Posterior cingulate gyrus (tissue), 11 donors: ENCODE data around the gene POLR2C.
A peak's percentile ranks its signal among the peaks of the same experiment; 100 is the strongest.
"Not testable (repeated sequence)": the region's sequence is repeated elsewhere in the genome, so short reads cannot be mapped to it uniquely, and the experiment has no call there.

ENCODE experiments used
- DNase-seq, 10 donors: peaks; one replicate each; pipeline versions ENCODE4 v3.0.0 to v3.0.0-alpha.2; 2020 to 2021; ENCODE audit warnings: mixed read lengths in 3 of 10
- intact Hi-C: fragments of 100-400 bp; cut with DNase I; formaldehyde crosslinking; loops from one replicate; pipeline ENCODE4 v1.15.1; 2023

POLR2C gene

DNA sequence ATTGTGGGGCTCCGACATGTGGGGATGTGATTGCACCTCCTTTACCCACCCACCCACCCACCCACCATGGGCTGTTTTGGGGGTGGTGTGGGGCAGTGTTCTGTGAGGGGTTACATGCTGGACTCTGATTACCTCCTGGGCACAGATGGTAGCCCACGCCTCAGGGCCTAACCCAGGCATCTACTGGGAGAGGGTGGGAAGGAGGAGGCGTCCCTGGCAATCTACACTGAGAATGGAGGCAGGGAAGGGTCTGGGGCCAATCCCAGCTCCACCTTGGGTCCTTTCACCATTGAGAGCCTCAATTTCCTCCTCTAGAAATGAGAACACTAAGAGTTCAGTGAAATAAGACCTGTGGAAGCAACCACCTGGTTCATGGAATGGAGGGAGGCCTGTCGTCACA is 35.6 kb downstream of the POLR2C start:
- intact Hi-C loops: no loop called here
- DNase-seq: peak in 3 of 10 donors; percentile 3 to 51 (median 30)

DNA sequence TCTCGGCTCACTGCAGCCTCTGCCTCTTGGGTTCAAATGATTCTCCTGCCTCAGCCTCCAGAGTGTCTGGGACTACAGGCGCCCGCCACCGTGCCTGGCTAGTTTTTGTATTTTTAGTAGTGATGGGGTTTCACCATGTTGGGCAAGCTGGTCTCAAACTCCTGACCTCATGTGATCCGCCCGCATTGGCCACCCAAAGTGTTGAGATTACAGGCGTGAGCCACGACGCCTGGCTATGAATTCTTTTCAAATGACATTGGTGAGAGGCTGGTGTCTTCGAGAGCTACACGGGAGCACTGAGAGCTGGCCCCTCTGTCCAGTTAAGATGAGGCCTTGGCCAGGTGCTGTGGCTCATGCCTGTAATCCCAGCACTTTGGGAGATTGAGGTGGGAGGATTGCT is 37.5 kb downstream of the POLR2C start:
- intact Hi-C loops: not testable (repeated sequence)
- peak in 3 of 10 donors; percentile 33 to 66 (median 44) for DNase-seq

DNA sequence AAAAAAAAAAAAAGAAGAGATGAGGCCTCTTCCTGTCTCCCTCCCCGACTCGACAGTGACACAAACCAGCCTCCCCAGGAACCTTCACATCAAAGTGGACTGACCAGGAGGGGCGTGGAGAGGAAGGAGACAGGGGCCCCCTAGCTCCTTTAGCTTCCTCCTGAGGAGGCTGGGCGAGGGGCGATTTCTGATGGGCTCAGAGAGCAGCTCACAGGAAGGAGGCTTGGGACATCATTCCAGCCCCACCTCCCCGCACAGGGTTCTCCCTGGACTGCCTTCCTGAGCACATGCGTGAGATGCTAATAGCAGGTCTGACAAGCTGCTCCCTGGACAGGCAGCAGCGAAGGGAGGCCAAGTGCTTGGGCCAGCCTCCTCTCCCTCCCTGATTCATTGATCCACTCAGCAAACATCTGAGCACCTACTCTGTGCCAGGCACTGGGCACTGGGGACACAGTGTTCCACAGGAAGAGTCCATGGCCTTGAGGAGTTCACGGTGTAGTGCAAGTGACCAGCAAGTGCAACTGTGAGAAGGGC is 38.2 kb downstream of the POLR2C start:
- DNase-seq: peak in 4 of 10 donors; percentile 19 to 72 (median 50)
- intact Hi-C loops: no loop called here

DNA sequence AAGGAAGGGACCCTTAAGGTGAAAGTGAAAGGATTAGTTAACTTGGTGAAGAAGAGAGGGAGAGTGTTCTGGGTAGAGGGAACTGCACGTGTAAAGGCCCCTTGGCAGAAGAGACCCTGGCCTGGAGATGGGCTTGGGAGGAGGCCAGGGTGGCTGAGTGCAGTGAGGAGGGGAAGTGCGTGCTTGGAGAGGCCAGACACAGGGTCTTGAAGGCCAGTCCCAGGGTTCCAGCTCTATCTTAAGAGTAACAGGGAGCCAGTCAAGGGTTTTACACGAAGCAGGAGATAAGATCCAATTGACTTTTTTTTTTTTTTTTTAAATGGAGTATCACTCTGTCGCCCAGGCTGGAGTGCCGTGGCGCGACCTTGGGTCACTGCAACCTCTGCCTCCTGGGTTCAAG is 39.0 kb downstream of the POLR2C start:
- intact Hi-C loops: no loop called here
- peak in 3 of 10 donors; percentile 18 to 47 (median 33) for DNase-seq

- intact Hi-C loops: no loop called here
- DNase-seq: peak in 3 of 10 donors; percentile 2 to 39 (median 29)
Measured at GRCh38 chr16:57502048-57502775, 39.7 kb downstream of the POLR2C start.

DNA sequence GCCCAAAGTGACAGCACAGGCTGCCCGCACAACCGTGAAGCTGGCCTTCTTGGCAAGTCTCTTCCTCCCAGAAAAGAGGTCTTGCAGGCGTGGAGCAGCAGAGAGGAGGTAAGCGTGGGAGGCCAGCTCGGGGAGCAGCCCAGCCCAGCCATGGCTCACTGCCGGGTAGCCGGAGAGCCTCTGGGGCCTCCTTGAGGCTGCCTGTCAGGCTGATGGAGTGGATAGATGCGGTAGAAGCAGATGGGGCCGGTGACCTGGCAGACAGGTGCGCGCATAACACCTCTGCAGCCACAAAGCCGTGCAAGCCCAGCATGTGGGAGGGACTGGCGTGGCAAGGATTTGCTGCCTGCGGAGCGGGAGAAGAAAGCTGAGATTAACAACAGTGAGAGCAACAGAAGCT is 40.9 kb downstream of the POLR2C start:
- DNase-seq: peak in 3 of 10 donors; percentile 77 to 87 (median 86)
- intact Hi-C loops: no loop called here

GRCh38 chr16:57504001-57504400 is 41.5 kb downstream of the POLR2C start:
- peak in 2 of 10 donors; percentile 42 to 45 for DNase-seq
- intact Hi-C loops: no loop called here

- intact Hi-C loops: no loop called here
- peak in 3 of 10 donors; percentile 37 to 60 (median 43) for DNase-seq
Measured at GRCh38 chr16:57504491-57504890, 42.0 kb downstream of the POLR2C start.

- intact Hi-C loops: no loop called here
- peak in 3 of 10 donors; percentile 16 to 34 (median 21) for DNase-seq
Measured at GRCh38 chr16:57505169-57505568, 42.7 kb downstream of the POLR2C start.

DNA sequence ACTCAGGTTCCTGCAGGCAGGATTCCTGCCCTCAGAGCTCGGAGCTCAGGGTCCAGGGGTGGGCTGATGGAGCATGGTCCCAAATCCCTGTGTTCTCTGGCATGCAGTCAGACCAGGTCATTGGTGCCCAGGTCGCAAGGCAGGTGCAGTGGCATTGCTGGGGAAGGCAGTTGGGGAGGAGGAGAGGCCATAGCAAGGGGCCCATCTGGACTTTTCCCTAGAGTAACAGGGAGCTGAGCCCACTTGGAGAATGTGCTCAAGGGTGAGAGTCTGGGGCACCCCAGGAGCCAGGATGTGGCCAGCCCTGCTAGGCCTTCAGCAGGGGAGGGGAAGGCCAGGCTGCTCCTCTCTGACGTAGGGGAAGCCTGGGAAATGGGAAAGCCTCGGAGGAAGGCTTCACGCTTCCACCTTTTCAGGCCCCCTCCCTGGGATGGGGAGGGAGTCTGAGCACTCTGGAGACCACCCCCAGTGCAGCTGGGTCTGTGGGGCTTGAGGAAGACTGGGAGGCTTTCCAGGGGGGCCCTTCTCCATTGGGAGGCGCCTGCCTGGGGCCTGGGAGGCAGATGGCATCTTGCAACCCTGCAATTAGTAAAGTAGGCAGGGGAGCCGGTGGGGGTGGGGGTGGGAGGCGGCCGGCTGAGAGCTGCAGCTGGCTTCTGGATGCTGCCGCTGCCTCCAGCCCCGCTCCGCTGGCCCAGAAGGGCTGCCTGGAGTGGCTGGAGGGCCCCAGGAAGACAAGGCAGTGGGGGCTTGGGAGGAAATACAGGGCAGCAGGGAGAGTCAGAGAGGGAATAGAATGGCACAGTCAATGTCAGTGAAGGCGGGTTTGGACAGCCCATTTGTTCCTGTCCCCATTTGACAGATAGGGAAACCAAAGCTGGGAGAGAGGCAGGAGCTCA is 44.9 kb downstream of the POLR2C start:
- intact Hi-C loops: no loop called here
- DNase-seq: peak in 3 of 10 donors; percentile 25 to 71 (median 48)

DNA sequence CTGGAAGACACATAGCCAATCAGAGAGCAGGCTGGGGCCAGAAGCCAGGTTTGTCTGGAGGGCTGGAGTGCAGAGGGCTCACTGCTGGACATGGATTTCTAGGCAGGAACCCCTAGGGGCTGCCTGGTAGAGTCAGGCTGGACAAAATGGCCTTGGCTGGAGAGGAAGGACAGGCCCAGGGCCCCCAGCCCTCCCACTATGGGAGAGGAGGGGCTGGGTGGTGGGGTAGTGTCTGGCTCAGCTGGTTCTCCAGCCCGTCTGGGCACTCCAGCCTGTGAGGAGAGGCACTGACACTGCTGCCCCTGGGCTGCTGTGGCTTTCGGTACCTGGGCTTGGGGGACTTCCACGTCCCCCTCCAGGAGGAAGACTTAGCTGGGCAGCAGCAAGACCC is 45.6 kb downstream of the POLR2C start:
- intact Hi-C loops: no loop called here
- DNase-seq: peak in 3 of 10 donors; percentile 46 to 62 (median 50)

DNA sequence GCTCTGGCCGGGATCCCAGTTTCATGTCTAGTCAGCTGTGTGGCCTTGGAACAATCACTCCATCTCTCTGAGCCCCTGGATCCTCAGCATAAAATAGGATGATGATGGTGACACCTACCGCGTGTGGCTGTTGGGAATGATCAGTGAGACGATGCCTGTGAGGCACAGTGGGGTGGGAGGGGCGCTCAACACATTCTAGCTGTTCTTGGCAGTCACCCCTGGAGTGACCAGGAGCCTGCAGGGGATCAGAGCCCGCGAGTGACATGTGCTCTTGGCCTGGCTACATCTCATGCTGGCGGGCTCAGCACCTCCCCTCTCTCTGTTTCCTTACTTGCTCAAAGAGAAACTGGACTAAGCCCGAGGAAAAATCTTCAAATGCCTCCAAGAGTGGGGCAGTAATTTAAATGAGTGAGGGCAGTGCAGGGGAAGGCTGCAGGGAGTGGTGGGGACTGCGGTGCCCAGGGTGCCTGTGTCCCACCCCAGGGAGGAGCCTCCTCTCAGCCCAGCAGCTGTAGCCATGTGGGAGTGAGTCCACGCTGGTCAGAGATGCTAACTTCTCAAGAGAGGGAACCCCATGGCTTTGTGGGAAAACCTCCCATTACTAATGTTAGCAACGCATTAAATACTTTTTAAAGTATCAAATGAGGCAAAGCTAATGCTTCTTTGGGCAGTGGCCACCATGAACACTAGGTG is 46.9 kb downstream of the POLR2C start:
- intact Hi-C loops: no loop called here
- DNase-seq: peak in 3 of 10 donors; percentile 35 to 48 (median 46)

GRCh38 chr16:57510016-57510871 is 47.8 kb downstream of the POLR2C start:
- intact Hi-C loops: no loop called here
- DNase-seq: peak in 3 of 10 donors; percentile 34 to 60 (median 53)

- DNase-seq: peak in 3 of 10 donors; percentile 19 to 52 (median 34)
- intact Hi-C loops: no loop called here
Measured at GRCh38 chr16:57512296-57513001, 50.0 kb downstream of the POLR2C start.

GRCh38 chr16:57513371-57514102 is 51.1 kb downstream of the POLR2C start:
- intact Hi-C loops: no loop called here
- DNase-seq: peak in 3 of 10 donors; percentile 27 to 54 (median 50)

GRCh38 chr16:57514371-57514770 is 51.9 kb downstream of the POLR2C start:
- peak in 2 of 10 donors; percentile 1 to 55 for DNase-seq
- intact Hi-C loops: no loop called here

DNA sequence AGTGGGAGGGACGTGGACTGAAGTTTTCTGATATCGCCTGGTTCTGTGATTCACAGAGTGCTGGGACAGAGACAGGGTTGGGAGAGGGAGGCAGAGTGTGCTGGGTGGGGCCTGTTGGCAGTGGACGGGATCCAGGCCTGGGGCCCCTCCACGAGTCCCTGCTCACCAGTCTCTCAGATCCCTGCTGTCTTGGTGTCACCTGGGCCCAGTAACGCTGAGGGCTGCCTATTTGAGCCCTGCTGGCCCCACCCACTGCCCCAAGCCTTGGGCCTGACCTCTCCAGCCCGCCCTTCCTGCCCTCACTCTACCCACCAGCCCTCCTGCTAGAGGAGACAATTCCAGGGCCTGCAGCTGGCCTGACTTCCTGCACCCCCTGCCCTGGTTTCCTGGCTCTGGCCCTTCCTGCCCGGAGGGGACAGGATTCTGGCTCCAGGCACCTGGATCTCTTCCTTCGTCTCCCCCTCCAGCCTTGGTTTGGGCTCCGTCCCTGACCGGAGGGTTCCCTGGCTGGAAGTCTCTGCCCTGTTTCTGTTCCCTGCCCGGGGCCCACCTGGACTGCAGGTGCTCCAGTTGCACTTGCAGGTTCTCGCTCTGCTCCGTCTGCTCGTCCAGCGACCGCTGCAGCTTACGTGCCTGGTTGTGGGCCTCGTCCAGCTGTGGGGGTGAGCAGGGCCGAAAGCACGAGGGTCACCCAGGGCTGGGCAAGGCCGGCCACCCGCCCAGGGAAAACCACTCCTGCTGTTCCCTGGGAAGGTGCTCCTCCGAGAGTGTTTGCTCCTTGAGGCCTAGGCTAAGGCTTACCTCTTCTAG is 52.5 kb downstream of the POLR2C start:
- intact Hi-C loops: no loop called here
- DNase-seq: peak in 4 of 10 donors; percentile 9 to 74 (median 62)
